A549 (cell line): ENCODE results near the gene CDK19.
"Not testable (repeated sequence)": the region's sequence is repeated elsewhere in the genome, so short reads cannot be mapped to it uniquely, and the experiment has no call there.

Experiments used
- EP300 ChIP-seq, 2 experiments: fragments of >200 bp; sonication (Bioruptor Twin); formaldehyde crosslinking; IDR thresholded peaks; 2 replicates in 1 of 2; 3 replicates in 1 of 2; pipeline ENCODE4 v1.6.1; 2016 to 2017
- HDAC2 ChIP-seq: fragments of 200-600 bp; sonication (generic); IDR thresholded peaks from 2 replicates; pipeline ENCODE4 v1.6.1; 2016
- JUN ChIP-seq, 2 experiments: fragments of >200 bp; sonication (Bioruptor Twin); formaldehyde crosslinking; IDR thresholded peaks; 2 replicates in 1 of 2; 3 replicates in 1 of 2; pipeline ENCODE4 v1.6.1; 2016 to 2017
- MAFK ChIP-seq: fragments of 450-650 bp; IDR thresholded peaks from 2 replicates; pipeline ENCODE4 v1.6.1; 2014; ENCODE audit not compliant: partially characterized antibody
- MYC ChIP-seq: IDR thresholded peaks from 2 replicates; pipeline ENCODE4 v1.6.1; 2012; ENCODE audit warnings: mild to moderate bottlenecking, inconsistent platforms, low read length, improper control_type of control experiment, borderline replicate concordance
- PHF8 ChIP-seq: fragments of 200-600 bp; sonication (generic); IDR thresholded peaks from 2 replicates; pipeline ENCODE4 v1.6.1; 2016; ENCODE audit warnings: low read depth, mild to moderate bottlenecking, antibody characterized with exemption, moderate library complexity, borderline replicate concordance
- POLR2A ChIP-seq: IDR thresholded peaks from 2 replicates; pipeline ENCODE4 v1.6.1; 2012; ENCODE audit warnings: mild to moderate bottlenecking, low read length
- SMC3 ChIP-seq: fragments of >200 bp; sonication (Bioruptor Twin); formaldehyde crosslinking; IDR thresholded peaks from 3 replicates; pipeline ENCODE4 v1.6.1; 2018; ENCODE audit warnings: inconsistent platforms
- SREBF2 ChIP-seq: fragments of 450-650 bp; IDR thresholded peaks from 2 replicates; pipeline ENCODE4 v1.6.1; 2014; ENCODE audit warnings: mild to moderate bottlenecking, moderate library complexity
- TF ChIP-seq, protein P1 (sequence below): fragments of >200 bp; sonication (Bioruptor Twin); formaldehyde crosslinking; IDR thresholded peaks from 3 replicates; pipeline ENCODE4 v1.5.1; 2016
- TF ChIP-seq, protein P2 (sequence below): fragments of 150-350 bp; IDR thresholded peaks from 2 replicates; pipeline ENCODE4 v1.6.1; 2014; ENCODE audit warnings: low read depth, mild to moderate bottlenecking, low read length

DNA sequence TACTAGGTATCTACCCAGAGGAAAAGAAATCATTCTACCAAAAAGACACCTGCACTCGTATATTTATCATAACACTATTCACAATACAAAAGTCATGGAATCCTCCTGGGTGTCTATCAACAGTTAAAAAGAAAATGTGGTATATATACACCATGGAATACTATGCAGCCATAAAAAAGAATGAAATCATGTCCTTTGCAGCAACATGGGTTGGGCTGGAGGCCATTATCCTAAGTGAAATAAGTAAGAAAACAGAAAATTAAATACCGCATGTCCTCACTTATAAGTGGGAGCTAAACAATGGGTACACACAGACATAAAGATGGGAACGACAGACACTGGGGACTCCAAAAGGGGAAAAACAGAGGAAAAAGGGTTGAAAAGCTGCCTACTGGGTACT is 13.1 kb downstream of the CDK19 start:
- TF ChIP-seq, protein P1, sequence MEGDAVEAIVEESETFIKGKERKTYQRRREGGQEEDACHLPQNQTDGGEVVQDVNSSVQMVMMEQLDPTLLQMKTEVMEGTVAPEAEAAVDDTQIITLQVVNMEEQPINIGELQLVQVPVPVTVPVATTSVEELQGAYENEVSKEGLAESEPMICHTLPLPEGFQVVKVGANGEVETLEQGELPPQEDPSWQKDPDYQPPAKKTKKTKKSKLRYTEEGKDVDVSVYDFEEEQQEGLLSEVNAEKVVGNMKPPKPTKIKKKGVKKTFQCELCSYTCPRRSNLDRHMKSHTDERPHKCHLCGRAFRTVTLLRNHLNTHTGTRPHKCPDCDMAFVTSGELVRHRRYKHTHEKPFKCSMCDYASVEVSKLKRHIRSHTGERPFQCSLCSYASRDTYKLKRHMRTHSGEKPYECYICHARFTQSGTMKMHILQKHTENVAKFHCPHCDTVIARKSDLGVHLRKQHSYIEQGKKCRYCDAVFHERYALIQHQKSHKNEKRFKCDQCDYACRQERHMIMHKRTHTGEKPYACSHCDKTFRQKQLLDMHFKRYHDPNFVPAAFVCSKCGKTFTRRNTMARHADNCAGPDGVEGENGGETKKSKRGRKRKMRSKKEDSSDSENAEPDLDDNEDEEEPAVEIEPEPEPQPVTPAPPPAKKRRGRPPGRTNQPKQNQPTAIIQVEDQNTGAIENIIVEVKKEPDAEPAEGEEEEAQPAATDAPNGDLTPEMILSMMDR = not testable (repeated sequence)
- not testable (repeated sequence) for TF ChIP-seq EP300 (IDR thresholded peaks at IDR 0.05); SREBF2; PHF8; SMC3; HDAC2; MYC; JUN (IDR thresholded peaks at IDR 0.05); POLR2A; MAFK
- TF ChIP-seq, protein P2, sequence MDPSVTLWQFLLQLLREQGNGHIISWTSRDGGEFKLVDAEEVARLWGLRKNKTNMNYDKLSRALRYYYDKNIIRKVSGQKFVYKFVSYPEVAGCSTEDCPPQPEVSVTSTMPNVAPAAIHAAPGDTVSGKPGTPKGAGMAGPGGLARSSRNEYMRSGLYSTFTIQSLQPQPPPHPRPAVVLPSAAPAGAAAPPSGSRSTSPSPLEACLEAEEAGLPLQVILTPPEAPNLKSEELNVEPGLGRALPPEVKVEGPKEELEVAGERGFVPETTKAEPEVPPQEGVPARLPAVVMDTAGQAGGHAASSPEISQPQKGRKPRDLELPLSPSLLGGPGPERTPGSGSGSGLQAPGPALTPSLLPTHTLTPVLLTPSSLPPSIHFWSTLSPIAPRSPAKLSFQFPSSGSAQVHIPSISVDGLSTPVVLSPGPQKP = not testable (repeated sequence)
